ENCODE data around the gene DOCK3.

The DOCK3 gene

GRCh38 chr3:50674349-50675178 lies at the start of gene DOCK3:
Gene DOCK3 (plus strand): TSS chr3:50674927. CDS start chr3:50675264, 337 bp downstream.
- in situ Hi-C loops (cut with HindIII; ENCODE audit: low pct_unique_long_range_greater_than_20kb, low sequenced_read_pairs) = no loop called here
- peak; percentile 71 to 77 for DNase-seq (ENCODE audit: low read depth in 1 of 2, low spot score in 1 of 2)
- TF ChIP-seq JUND (IDR thresholded peaks at IDR 0.05; ENCODE audit: low read depth) = no peak

GRCh38 chr3:50625231-50626182 lies 49.2 kb upstream of the DOCK3 start:
- in situ Hi-C loops (cut with HindIII; ENCODE audit: low pct_unique_long_range_greater_than_20kb, low sequenced_read_pairs) = no loop called here
- no peak for DNase-seq (ENCODE audit: low read depth in 1 of 2, low spot score in 1 of 2)
- no peak for TF ChIP-seq JUND (IDR thresholded peaks at IDR 0.05; ENCODE audit: low read depth)

- in situ Hi-C loops (cut with HindIII; ENCODE audit: low pct_unique_long_range_greater_than_20kb, low sequenced_read_pairs) = no loop called here
- TF ChIP-seq JUND (IDR thresholded peaks at IDR 0.05; ENCODE audit: low read depth) = no peak
- DNase-seq (ENCODE audit: low read depth in 1 of 2, low spot score in 1 of 2) = no peak
Measured at GRCh38 chr3:50626401-50626800, 48.3 kb upstream of the DOCK3 start.

- DNase-seq (ENCODE audit: low read depth in 1 of 2, low spot score in 1 of 2) = no peak
- in situ Hi-C loops (cut with HindIII; ENCODE audit: low pct_unique_long_range_greater_than_20kb, low sequenced_read_pairs) = no loop called here
- TF ChIP-seq JUND (IDR thresholded peaks at IDR 0.05; ENCODE audit: low read depth) = no peak
Measured at GRCh38 chr3:50627407-50628051, 47.2 kb upstream of the DOCK3 start.

GRCh38 chr3:50628601-50629000 lies 46.1 kb upstream of the DOCK3 start:
- TF ChIP-seq JUND (IDR thresholded peaks at IDR 0.05; ENCODE audit: low read depth) = no peak
- in situ Hi-C loops (cut with HindIII; ENCODE audit: low pct_unique_long_range_greater_than_20kb, low sequenced_read_pairs) = no loop called here
- DNase-seq (ENCODE audit: low read depth in 1 of 2, low spot score in 1 of 2) = no peak

GRCh38 chr3:50630394-50630793 lies 44.3 kb upstream of the DOCK3 start:
- no peak for DNase-seq (ENCODE audit: low read depth in 1 of 2, low spot score in 1 of 2)
- in situ Hi-C loops (cut with HindIII; ENCODE audit: low pct_unique_long_range_greater_than_20kb, low sequenced_read_pairs) = no loop called here
- no peak for TF ChIP-seq JUND (IDR thresholded peaks at IDR 0.05; ENCODE audit: low read depth)

- DNase-seq (ENCODE audit: low read depth in 1 of 2, low spot score in 1 of 2) = no peak
- in situ Hi-C loops (cut with HindIII; ENCODE audit: low pct_unique_long_range_greater_than_20kb, low sequenced_read_pairs) = no loop called here
- TF ChIP-seq JUND (IDR thresholded peaks at IDR 0.05; ENCODE audit: low read depth) = no peak
Measured at GRCh38 chr3:50630877-50631276, 43.9 kb upstream of the DOCK3 start.

GRCh38 chr3:50632450-50632849 lies 42.3 kb upstream of the DOCK3 start:
- in situ Hi-C loops (cut with HindIII; ENCODE audit: low pct_unique_long_range_greater_than_20kb, low sequenced_read_pairs) = no loop called here
- peak in 1 of 2 experiments; percentile 47 for DNase-seq (ENCODE audit: low read depth in 1 of 2, low spot score in 1 of 2)

GRCh38 chr3:50633230-50633790 lies 41.4 kb upstream of the DOCK3 start:
- TF ChIP-seq JUND (IDR thresholded peaks at IDR 0.05; ENCODE audit: low read depth) = no peak
- in situ Hi-C loops (cut with HindIII; ENCODE audit: low pct_unique_long_range_greater_than_20kb, low sequenced_read_pairs) = no loop called here
- DNase-seq (ENCODE audit: low read depth in 1 of 2, low spot score in 1 of 2) = no peak

More at GRCh38 chr3:50632450-50632849, 42.3 kb upstream of the DOCK3 start:
- TF ChIP-seq JUND (IDR thresholded peaks at IDR 0.05; ENCODE audit: low read depth) = no peak

GRCh38 chr3:50635066-50635465 lies 39.7 kb upstream of the DOCK3 start:
- no peak for TF ChIP-seq JUND (IDR thresholded peaks at IDR 0.05; ENCODE audit: low read depth)
- in situ Hi-C loops (cut with HindIII; ENCODE audit: low pct_unique_long_range_greater_than_20kb, low sequenced_read_pairs) = no loop called here
- no peak for DNase-seq (ENCODE audit: low read depth in 1 of 2, low spot score in 1 of 2)

GRCh38 chr3:50637011-50637410 lies 37.7 kb upstream of the DOCK3 start:
- no peak for TF ChIP-seq JUND (IDR thresholded peaks at IDR 0.05; ENCODE audit: low read depth)
- in situ Hi-C loops (cut with HindIII; ENCODE audit: low pct_unique_long_range_greater_than_20kb, low sequenced_read_pairs) = no loop called here
- no peak for DNase-seq (ENCODE audit: low read depth in 1 of 2, low spot score in 1 of 2)

- in situ Hi-C loops (cut with HindIII; ENCODE audit: low pct_unique_long_range_greater_than_20kb, low sequenced_read_pairs) = no loop called here
- no peak for DNase-seq (ENCODE audit: low read depth in 1 of 2, low spot score in 1 of 2)
- no peak for TF ChIP-seq JUND (IDR thresholded peaks at IDR 0.05; ENCODE audit: low read depth)
Measured at GRCh38 chr3:50637945-50638344, 36.8 kb upstream of the DOCK3 start.
